CD4-positive, alpha-beta memory T cell (primary cell): Measurements from ENCODE around the gene TRIB2. TPM values are rescaled to one million over a fixed set of nuclear protein-coding genes. Genes with fewer than 3 reads are reported as not detected.

Experiments used
- CTCF ChIA-PET: fragments of 350-600 bp; sonication (Branson Sonifier 250); formaldehyde crosslinking; loops from one replicate; lab custom pipeline; 2021; ENCODE audit warnings: inconsistent platforms; ENCODE audit not compliant: partially characterized antibody; lab: Charles Lee
- POLR2A ChIA-PET: fragments of 350-600 bp; sonication (Branson Sonifier 250); formaldehyde crosslinking; loops from one replicate; lab custom pipeline; 2021; ENCODE audit not compliant: partially characterized antibody; lab: Charles Lee
- DNase-seq, 5 donors: peaks; one replicate each; pipeline versions ENCODE4 v3.0.0 to v3.0.0-alpha.2; 2020 to 2022; ENCODE audit warnings: mixed read lengths in 1 of 5
- H3K27ac ChIP-seq: one replicate; pipeline ENCODE4 v1.7.0; 2013; ENCODE audit warnings: low read depth, low read length
- H3K27me3 ChIP-seq: 2 replicates; pipeline ENCODE4 v1.7.0; 2013; ENCODE audit warnings: mild to moderate bottlenecking, low read length, moderate library complexity; ENCODE audit not compliant: insufficient read depth
- H3K36me3 ChIP-seq: 2 replicates; pipeline ENCODE4 v1.7.0; 2013; ENCODE audit warnings: mild to moderate bottlenecking, low read length, moderate library complexity; ENCODE audit not compliant: insufficient read depth
- H3K4me1 ChIP-seq: 2 replicates; pipeline ENCODE4 v1.7.0; 2013; ENCODE audit warnings: mild to moderate bottlenecking, low read length, moderate library complexity; ENCODE audit not compliant: insufficient read depth
- H3K4me3 ChIP-seq, 2 donors: one replicate each; pipeline ENCODE4 v1.7.0; 2013; ENCODE audit warnings: low read length in 2 of 2, mild to moderate bottlenecking in 1 of 2
- H3K9me3 ChIP-seq, 2 donors: one replicate each; pipeline ENCODE4 v1.7.0; 2013; ENCODE audit warnings: low read length in 2 of 2, control low read depth in 1 of 2; ENCODE audit not compliant: control insufficient read depth in 1 of 2
- H3K27ac Mint-ChIP-seq, 7 donors: one replicate each; pipeline ENCODE4 v1.8.0; 2020 to 2021; ENCODE audit warnings: mixed read lengths in 7 of 7, mild to moderate bottlenecking in 6 of 7, inconsistent platforms in 3 of 7, moderate library complexity in 3 of 7
- H3K27me3 Mint-ChIP-seq, 2 donors: one replicate each; pipeline ENCODE4 v1.8.0; 2020 to 2021; ENCODE audit warnings: mixed read lengths in 2 of 2
- H3K36me3 Mint-ChIP-seq, 2 donors: one replicate each; pipeline ENCODE4 v1.8.0; 2020 to 2021; ENCODE audit warnings: mixed read lengths in 2 of 2, inconsistent platforms in 1 of 2, mild to moderate bottlenecking in 1 of 2
- H3K4me1 Mint-ChIP-seq, 4 donors: one replicate each; pipeline ENCODE4 v1.8.0; 2020 to 2021; ENCODE audit warnings: mixed read lengths in 4 of 4, mild to moderate bottlenecking in 1 of 4
- H3K4me3 Mint-ChIP-seq, 8 donors: one replicate each; pipeline ENCODE4 v1.8.0; 2020 to 2021; ENCODE audit warnings: mixed read lengths in 8 of 8, mild to moderate bottlenecking in 7 of 8, moderate library complexity in 6 of 8, inconsistent platforms in 3 of 8
- H3K9me3 Mint-ChIP-seq, 8 donors: one replicate each; pipeline ENCODE4 v1.8.0; 2020 to 2021; ENCODE audit warnings: mixed read lengths in 8 of 8, mild to moderate bottlenecking in 5 of 8, inconsistent platforms in 3 of 8, moderate library complexity in 1 of 8
- intact Hi-C: fragments of 100-400 bp; cut with micrococcal nuclease; formaldehyde crosslinking; loops from one replicate; pipeline ENCODE4 v1.15.1; 2023
- microRNA-seq: library from miRNA; unstranded; fragments of <30 nt; microRNA quantifications from one replicate; pipeline ENCODE4 v1.2.0, GENCODE V29; 2021; ENCODE audit warnings: borderline replicate concordance, borderline number of aligned reads, borderline microRNAs expressed, mixed read lengths
- polyA plus RNA-seq, 2 donors: library from polyadenylated mRNA; unstranded; fragments of 300-500 nt; fragmentation: Illumina TruSeq; gene quantifications; one replicate each; pipeline ENCODE4 v1.2.3, GENCODE V29; 2021
- total RNA-seq, 2 experiments: library from RNA; stranded (reverse); gene quantifications; one replicate each; pipeline ENCODE4 v1.2.3, GENCODE V29; 2021

Gene TRIB2
- total and polyA plus RNA-seq, 4 experiments from 2014 or later = 73.8 to 126 (median 101) TPM

- H3K27me3 ChIP-seq = no peaks in the 10 kb centered on the region
- no peak overlapping the region for H3K27ac ChIP-seq
- POLR2A ChIA-PET = no interaction called here
- H3K4me1 Mint-ChIP-seq = peaks cover 0 to 6% (median 2%) of the 10 kb centered on the region in 4 donors
- H3K27ac Mint-ChIP-seq = no peak overlapping the region
- H3K27me3 Mint-ChIP-seq = peaks cover 1 to 2% of the 10 kb centered on the region in 2 donors
- no peaks in the 10 kb centered on the region for H3K36me3 Mint-ChIP-seq
- H3K9me3 Mint-ChIP-seq = peaks cover 0 to 3% (median 0%) of the 10 kb centered on the region in 8 donors
- no peaks in the 10 kb centered on the region for H3K4me1 ChIP-seq
- H3K4me3 Mint-ChIP-seq = no peak overlapping the region
- intact Hi-C loops = no loop called here
- no peak for DNase-seq
- CTCF ChIA-PET = interaction anchor here (1.0 kb wide), 1 partner anchor 153 kb away, joined by 3 read pairs; no protein-coding TSS in a partner anchor
- no peak overlapping the region for H3K4me3 ChIP-seq
- H3K9me3 ChIP-seq = no peaks in the 10 kb centered on the region
- no peaks in the 10 kb centered on the region for H3K36me3 ChIP-seq
Measured at GRCh38 chr2:12778811-12779579, 62.3 kb downstream of the TRIB2 start.

GRCh38 chr2:12781329-12781728, 64.6 kb downstream of the TRIB2 start:
- Mint-ChIP-seq H3K9me3 (peaks cover 0 to 10% (median 3%) of the 10 kb centered on the region in 8 donors), H3K4me1 (peaks cover 0 to 6% (median 2%) of the 10 kb centered on the region in 4 donors)
- no peaks in the 10 kb centered on the region for H3K4me1 ChIP-seq

GRCh38 chr2:12787891-12788801, 71.4 kb downstream of the TRIB2 start:
- no peak for DNase-seq
- Mint-ChIP-seq H3K4me3 (no peak overlapping the region), H3K27me3 (peaks cover 1 to 5% of the 10 kb centered on the region in 2 donors), H3K36me3 (no peaks in the 10 kb centered on the region), H3K4me1 (no peaks in the 10 kb centered on the region), H3K9me3 (peaks cover 1 to 24% (median 6%) of the 10 kb centered on the region in 8 donors), H3K27ac (no peak overlapping the region)
- CTCF ChIA-PET = no interaction called here
- intact Hi-C loops = no loop called here
- no peak overlapping the region for H3K4me3 ChIP-seq
- no peaks in the 10 kb centered on the region for H3K36me3 ChIP-seq
- no peaks in the 10 kb centered on the region for H3K27me3 ChIP-seq
- H3K9me3 ChIP-seq = no peaks in the 10 kb centered on the region
- H3K4me1 ChIP-seq = no peaks in the 10 kb centered on the region
- H3K27ac ChIP-seq = no peak overlapping the region
- POLR2A ChIA-PET = no interaction called here

More at GRCh38 chr2:12781329-12781728, 64.6 kb downstream of the TRIB2 start:
- Histone ChIP-seq H3K27me3 (no peaks in the 10 kb centered on the region), H3K36me3 (no peaks in the 10 kb centered on the region), H3K27ac (no peak overlapping the region), H3K9me3 (no peaks in the 10 kb centered on the region), H3K4me3 (no peak overlapping the region)
- POLR2A ChIA-PET = no interaction called here
- Mint-ChIP-seq H3K27ac (no peak overlapping the region), H3K4me3 (no peak overlapping the region), H3K36me3 (no peaks in the 10 kb centered on the region), H3K27me3 (peaks cover 1 to 2% of the 10 kb centered on the region in 2 donors)
- intact Hi-C loops = no loop called here
- DNase-seq = no peak
- CTCF ChIA-PET = no interaction called here

DNA sequence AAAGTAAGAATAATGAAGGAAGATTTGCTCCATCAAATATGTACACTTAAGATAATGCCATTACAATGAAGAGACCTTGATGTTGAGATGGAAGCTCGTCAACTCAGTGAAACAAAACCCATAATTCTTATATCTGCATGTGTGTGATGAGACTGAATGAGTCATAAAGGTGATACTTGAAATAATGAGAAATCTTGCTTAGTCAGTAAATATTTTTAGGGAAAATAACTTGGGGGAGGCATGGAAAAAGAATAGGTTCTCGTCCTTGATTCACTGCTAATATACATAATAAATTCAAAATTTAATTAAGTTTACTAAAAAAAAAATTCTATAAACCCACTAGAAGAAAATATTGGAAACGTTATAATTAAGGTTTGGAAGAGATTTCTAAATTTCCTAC, 75.2 kb downstream of the TRIB2 start:
- Histone ChIP-seq H3K4me1 (no peaks in the 10 kb centered on the region), H3K9me3 (no peaks in the 10 kb centered on the region), H3K36me3 (no peaks in the 10 kb centered on the region), H3K4me3 (no peak overlapping the region), H3K27me3 (no peaks in the 10 kb centered on the region), H3K27ac (no peak overlapping the region)
- no peak for DNase-seq
- H3K27me3 Mint-ChIP-seq = peaks cover 0 to 3% of the 10 kb centered on the region in 2 donors
- CTCF ChIA-PET = no interaction called here
- H3K36me3 Mint-ChIP-seq = no peaks in the 10 kb centered on the region
- POLR2A ChIA-PET = no interaction called here
- intact Hi-C loops = no loop called here
- H3K9me3 Mint-ChIP-seq = peaks cover 0 to 11% (median 3%) of the 10 kb centered on the region in 8 donors
- no peak overlapping the region for H3K4me3 Mint-ChIP-seq
- no peaks in the 10 kb centered on the region for H3K4me1 Mint-ChIP-seq
- no peak overlapping the region for H3K27ac Mint-ChIP-seq

Small RNAs within 50 kb of the gene (microRNA-seq; reads per million reads assigned to microRNA genes)
- not detected for gene MIR3125
